ENCODE data around the gene PAPOLG. TPM values are rescaled to one million over a fixed set of nuclear protein-coding genes. Genes with fewer than 3 reads are reported as not detected.

The PAPOLG gene
- polyA plus RNA-seq, 1 donor (not counting 4 experiments of a cell fraction or from before 2014, with no cell fraction given): 14.1 TPM

DNA sequence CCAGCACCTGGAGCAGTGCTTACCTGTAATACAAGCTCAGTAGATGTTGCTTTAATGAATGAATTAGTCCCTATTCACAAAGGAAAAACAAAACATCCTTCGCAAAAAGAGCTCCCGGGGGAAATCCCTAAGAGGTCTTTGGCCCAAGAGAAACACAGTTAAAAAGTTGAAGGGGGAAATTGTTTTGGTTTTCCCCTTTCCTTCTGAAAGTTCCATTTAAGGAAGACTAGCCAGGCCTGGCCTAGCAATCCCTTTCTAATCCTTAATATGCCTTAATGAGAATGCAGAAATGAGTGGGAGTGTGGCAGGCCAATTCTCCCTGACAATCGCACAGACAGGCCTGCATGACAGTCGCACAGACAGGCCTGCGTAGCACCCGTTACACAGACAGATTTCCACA lies 91.8 kb downstream of the PAPOLG start:
- no peak overlapping the region for H3K27ac ChIP-seq (ENCODE audit: control insufficient read depth, insufficient read depth, low read length)
- no peaks in the 10 kb centered on the region for H3K9me1 ChIP-seq (ENCODE audit: control insufficient read depth, extremely low read depth, insufficient read depth, low read length)
- no peak for TF ChIP-seq EZH2 (IDR thresholded peaks at IDR 0.05; ENCODE audit: low read length)
- TF ChIP-seq, protein P1, sequence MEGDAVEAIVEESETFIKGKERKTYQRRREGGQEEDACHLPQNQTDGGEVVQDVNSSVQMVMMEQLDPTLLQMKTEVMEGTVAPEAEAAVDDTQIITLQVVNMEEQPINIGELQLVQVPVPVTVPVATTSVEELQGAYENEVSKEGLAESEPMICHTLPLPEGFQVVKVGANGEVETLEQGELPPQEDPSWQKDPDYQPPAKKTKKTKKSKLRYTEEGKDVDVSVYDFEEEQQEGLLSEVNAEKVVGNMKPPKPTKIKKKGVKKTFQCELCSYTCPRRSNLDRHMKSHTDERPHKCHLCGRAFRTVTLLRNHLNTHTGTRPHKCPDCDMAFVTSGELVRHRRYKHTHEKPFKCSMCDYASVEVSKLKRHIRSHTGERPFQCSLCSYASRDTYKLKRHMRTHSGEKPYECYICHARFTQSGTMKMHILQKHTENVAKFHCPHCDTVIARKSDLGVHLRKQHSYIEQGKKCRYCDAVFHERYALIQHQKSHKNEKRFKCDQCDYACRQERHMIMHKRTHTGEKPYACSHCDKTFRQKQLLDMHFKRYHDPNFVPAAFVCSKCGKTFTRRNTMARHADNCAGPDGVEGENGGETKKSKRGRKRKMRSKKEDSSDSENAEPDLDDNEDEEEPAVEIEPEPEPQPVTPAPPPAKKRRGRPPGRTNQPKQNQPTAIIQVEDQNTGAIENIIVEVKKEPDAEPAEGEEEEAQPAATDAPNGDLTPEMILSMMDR (optimal IDR thresholded peaks at IDR 0.05 in 1 of 3, IDR thresholded peaks at IDR 0.05 in 1 of 3, conservative IDR thresholded peaks at IDR 0.05 in 1 of 3; ENCODE audit: extremely low read depth in 1 of 3, insufficient read depth in 2 of 3, low read length in 3 of 3): no peak
- H3K36me3 ChIP-seq (ENCODE audit: control insufficient read depth in 2 of 2, extremely low read depth in 1 of 2, insufficient read depth in 2 of 2, low read length in 2 of 2): no peaks in the 10 kb centered on the region
- dilution Hi-C loops (cut with MboI; ENCODE audit: extremely low pct_ligation_motif_present, low sequenced_read_pairs): no loop called here
- H3K4me1 ChIP-seq (ENCODE audit: control insufficient read depth, extremely low read depth, insufficient read depth, low read length): no peaks in the 10 kb centered on the region
- FAIRE-seq: no peak
- no peak overlapping the region for H3K4me2 ChIP-seq (ENCODE audit: control insufficient read depth, extremely low read depth, insufficient read depth, low read depth, low read length)
- H3K27me3 ChIP-seq (ENCODE audit: control insufficient read depth, extremely low read depth, insufficient read depth, low read length): no peaks in the 10 kb centered on the region
- peak overlapping the region; percentile 56 for H2AFZ ChIP-seq (ENCODE audit: control insufficient read depth, low read length)
- H4K20me1 ChIP-seq (ENCODE audit: control insufficient read depth, extremely low read depth, insufficient read depth, low read length): no peaks in the 10 kb centered on the region
- no peaks in the 10 kb centered on the region for H3K79me2 ChIP-seq (ENCODE audit: control insufficient read depth, insufficient read depth, low read length)
- H3K9me3 ChIP-seq (ENCODE audit: control insufficient read depth, low read depth, low read length): no peaks in the 10 kb centered on the region
- no peak overlapping the region for H3K4me3 ChIP-seq (ENCODE audit: control insufficient read depth in 2 of 3, extremely low read depth in 1 of 3, insufficient read depth in 2 of 3, low read depth in 1 of 3, low read length in 3 of 3)
- no peak for DNase-seq (ENCODE audit: low read depth, low spot score)
- H3K9ac ChIP-seq (ENCODE audit: control insufficient read depth, extremely low read depth, insufficient read depth, low read length): no peak overlapping the region

Small RNA genes within 50 kb of the gene (small RNA-seq; reads per million reads assigned to genes)
- gene RN7SL632P (ENCODE audit: insufficient read length in 3 of 3, low read depth in 3 of 3, low replicate concordance in 1 of 3) (0 reads per million in 3 experiments), gene RNU6-612P (ENCODE audit: insufficient read length in 3 of 3, low read depth in 3 of 3, low replicate concordance in 1 of 3) (0 reads per million in 3 experiments)

Other genes starting within 250 kb of the PAPOLG start
- 3.8 to 5.3 TPM (median 5.0 TPM) in 3 replicates for gene BCL11A, start 202.6 kb upstream of the PAPOLG start, polyA plus RNA-seq
- gene REL, start 125.3 kb downstream of the PAPOLG start, polyA plus RNA-seq: 8.0 to 9.0 TPM (median 8.0 TPM) in 3 replicates

Data from keratinocyte (primary cell).